Esophagus squamous epithelium (tissue), 4 donors: ENCODE measurements around the gene GAGE13.
"Not testable (repeated sequence)": the region's sequence is repeated elsewhere in the genome, so short reads cannot be mapped to it uniquely, and the experiment has no call there.

Experiments
- POLR2A ChIP-seq, 4 donors: fragments of 450-650 bp; IDR thresholded peaks; one replicate each; pipeline ENCODE4 v1.6.1; 2017; ENCODE audit warnings: antibody characterized with exemption in 4 of 4, mild to moderate bottlenecking in 4 of 4, moderate library complexity in 3 of 4
- TF ChIP-seq, protein P1 (sequence below), 6 experiments: fragments of 450-650 bp in 4 of 6; fragments of 200-600 bp in 2 of 6; sonication (generic) in 2 of 6; IDR thresholded peaks; one replicate each; pipeline ENCODE4 v1.5.1; 2016 to 2019; ENCODE audit warnings: antibody characterized with exemption in 6 of 6, mild to moderate bottlenecking in 4 of 6, moderate library complexity in 4 of 6

DNA sequence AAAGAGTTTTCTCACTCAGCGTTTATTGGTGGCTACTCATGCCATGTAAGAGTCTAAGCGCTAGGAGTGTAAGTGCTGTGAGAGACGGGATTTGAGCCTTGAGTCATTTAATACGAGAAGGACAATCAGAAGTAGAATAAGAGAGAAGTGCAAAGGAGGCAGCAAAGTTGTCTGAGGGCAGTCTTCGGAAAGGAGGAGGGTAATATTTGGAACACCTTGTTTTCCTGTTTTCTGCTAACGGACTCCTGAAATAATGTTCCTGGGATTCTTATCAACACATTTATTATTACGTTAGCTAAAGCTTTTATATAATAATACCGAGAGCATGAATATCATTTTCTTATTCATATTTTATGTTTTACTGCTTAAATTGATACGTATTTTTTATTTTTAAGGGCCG lies 14.0 kb downstream of the GAGE13 start:
- TF ChIP-seq, protein P1, sequence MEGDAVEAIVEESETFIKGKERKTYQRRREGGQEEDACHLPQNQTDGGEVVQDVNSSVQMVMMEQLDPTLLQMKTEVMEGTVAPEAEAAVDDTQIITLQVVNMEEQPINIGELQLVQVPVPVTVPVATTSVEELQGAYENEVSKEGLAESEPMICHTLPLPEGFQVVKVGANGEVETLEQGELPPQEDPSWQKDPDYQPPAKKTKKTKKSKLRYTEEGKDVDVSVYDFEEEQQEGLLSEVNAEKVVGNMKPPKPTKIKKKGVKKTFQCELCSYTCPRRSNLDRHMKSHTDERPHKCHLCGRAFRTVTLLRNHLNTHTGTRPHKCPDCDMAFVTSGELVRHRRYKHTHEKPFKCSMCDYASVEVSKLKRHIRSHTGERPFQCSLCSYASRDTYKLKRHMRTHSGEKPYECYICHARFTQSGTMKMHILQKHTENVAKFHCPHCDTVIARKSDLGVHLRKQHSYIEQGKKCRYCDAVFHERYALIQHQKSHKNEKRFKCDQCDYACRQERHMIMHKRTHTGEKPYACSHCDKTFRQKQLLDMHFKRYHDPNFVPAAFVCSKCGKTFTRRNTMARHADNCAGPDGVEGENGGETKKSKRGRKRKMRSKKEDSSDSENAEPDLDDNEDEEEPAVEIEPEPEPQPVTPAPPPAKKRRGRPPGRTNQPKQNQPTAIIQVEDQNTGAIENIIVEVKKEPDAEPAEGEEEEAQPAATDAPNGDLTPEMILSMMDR (IDR thresholded peaks at IDR 0.05): not testable (repeated sequence)
- TF ChIP-seq POLR2A (IDR thresholded peaks at IDR 0.05): not testable (repeated sequence)
